Measurements from ENCODE around the gene FXYD6.

The FXYD6 gene

GRCh38 chr11:117794772-117795629 is 81.5 kb downstream of the FXYD6 start:
- no peak for DNase-seq (ENCODE audit: low read depth, low spot score)
- H3K27ac ChIP-seq = no peak overlapping the region

GRCh38 chr11:117794135-117794534 is 82.3 kb downstream of the FXYD6 start:
- no peak for TF ChIP-seq EZH2 (IDR thresholded peaks at IDR 0.05)
- TF ChIP-seq FOXP2 (optimal IDR thresholded peaks at IDR 0.05; ENCODE audit: control extremely low read depth, extremely low read length, insufficient read depth) = no peak
- TF ChIP-seq POLR2AphosphoS5 (IDR thresholded peaks at IDR 0.05; ENCODE audit: borderline replicate concordance, low read depth, low read length) = no peak
- Histone ChIP-seq H3K4me3 (no peak overlapping the region), H3K9me3 (ENCODE audit: low read depth, low read length) (no peaks in the 10 kb centered on the region), H3K36me3 (ENCODE audit: insufficient read depth, low read length) (no peaks in the 10 kb centered on the region), H3K9ac (ENCODE audit: insufficient read length) (no peak overlapping the region), H3K27ac (no peak overlapping the region)
- DNase-seq (ENCODE audit: low read depth, low spot score) = no peak

More at GRCh38 chr11:117794772-117795629, 81.5 kb downstream of the FXYD6 start:
- TF ChIP-seq FOXP2 (optimal IDR thresholded peaks at IDR 0.05; ENCODE audit: control extremely low read depth, extremely low read length, insufficient read depth) (no peak), EZH2 (IDR thresholded peaks at IDR 0.05) (no peak), POLR2AphosphoS5 (IDR thresholded peaks at IDR 0.05; ENCODE audit: borderline replicate concordance, low read depth, low read length) (no peak)
- H3K36me3 ChIP-seq (ENCODE audit: insufficient read depth, low read length) = no peaks in the 10 kb centered on the region
- H3K4me3 ChIP-seq = no peak overlapping the region
- no peak overlapping the region for H3K9ac ChIP-seq (ENCODE audit: insufficient read length)
- H3K9me3 ChIP-seq (ENCODE audit: low read depth, low read length) = no peaks in the 10 kb centered on the region

GRCh38 chr11:117793583-117793982 is 82.9 kb downstream of the FXYD6 start:
- no peak for DNase-seq (ENCODE audit: low read depth, low spot score)
- TF ChIP-seq POLR2AphosphoS5 (IDR thresholded peaks at IDR 0.05; ENCODE audit: borderline replicate concordance, low read depth, low read length) = no peak
- no peak for TF ChIP-seq FOXP2 (optimal IDR thresholded peaks at IDR 0.05; ENCODE audit: control extremely low read depth, extremely low read length, insufficient read depth)
- no peak for TF ChIP-seq EZH2 (IDR thresholded peaks at IDR 0.05)
- no peak overlapping the region for H3K9ac ChIP-seq (ENCODE audit: insufficient read length)
- H3K27ac ChIP-seq = no peak overlapping the region
- no peaks in the 10 kb centered on the region for H3K9me3 ChIP-seq (ENCODE audit: low read depth, low read length)
- H3K4me3 ChIP-seq = no peak overlapping the region
- no peaks in the 10 kb centered on the region for H3K36me3 ChIP-seq (ENCODE audit: insufficient read depth, low read length)

- Histone ChIP-seq H3K9me3 (ENCODE audit: low read depth, low read length) (no peaks in the 10 kb centered on the region), H3K27ac (no peak overlapping the region), H3K36me3 (ENCODE audit: insufficient read depth, low read length) (no peaks in the 10 kb centered on the region), H3K4me3 (no peak overlapping the region), H3K9ac (ENCODE audit: insufficient read length) (no peak overlapping the region)
- no peak for TF ChIP-seq FOXP2 (optimal IDR thresholded peaks at IDR 0.05; ENCODE audit: control extremely low read depth, extremely low read length, insufficient read depth)
- TF ChIP-seq EZH2 (IDR thresholded peaks at IDR 0.05) = no peak
- TF ChIP-seq POLR2AphosphoS5 (IDR thresholded peaks at IDR 0.05; ENCODE audit: borderline replicate concordance, low read depth, low read length) = no peak
- DNase-seq (ENCODE audit: low read depth, low spot score) = no peak
Measured at GRCh38 chr11:117792992-117793391, 83.5 kb downstream of the FXYD6 start.

- DNase-seq (ENCODE audit: low read depth, low spot score) = no peak
- Histone ChIP-seq H3K9ac (ENCODE audit: insufficient read length) (no peak overlapping the region), H3K4me3 (no peak overlapping the region), H3K36me3 (ENCODE audit: insufficient read depth, low read length) (no peaks in the 10 kb centered on the region), H3K9me3 (ENCODE audit: low read depth, low read length) (no peaks in the 10 kb centered on the region), H3K27ac (no peak overlapping the region)
- no peak for TF ChIP-seq FOXP2 (optimal IDR thresholded peaks at IDR 0.05; ENCODE audit: control extremely low read depth, extremely low read length, insufficient read depth)
- TF ChIP-seq POLR2AphosphoS5 (IDR thresholded peaks at IDR 0.05; ENCODE audit: borderline replicate concordance, low read depth, low read length) = no peak
- TF ChIP-seq EZH2 (IDR thresholded peaks at IDR 0.05) = no peak
Measured at GRCh38 chr11:117792241-117792640, 84.2 kb downstream of the FXYD6 start.

GRCh38 chr11:117790279-117790678 is 86.2 kb downstream of the FXYD6 start:
- H3K36me3 ChIP-seq (ENCODE audit: insufficient read depth, low read length) = no peaks in the 10 kb centered on the region
- no peak overlapping the region for H3K27ac ChIP-seq
- H3K9me3 ChIP-seq (ENCODE audit: low read depth, low read length) = no peaks in the 10 kb centered on the region
- no peak overlapping the region for H3K9ac ChIP-seq (ENCODE audit: insufficient read length)
- no peak for DNase-seq (ENCODE audit: low read depth, low spot score)
- H3K4me3 ChIP-seq = no peak overlapping the region
- no peak for TF ChIP-seq EZH2 (IDR thresholded peaks at IDR 0.05)
- no peak for TF ChIP-seq POLR2AphosphoS5 (IDR thresholded peaks at IDR 0.05; ENCODE audit: borderline replicate concordance, low read depth, low read length)
- no peak for TF ChIP-seq FOXP2 (optimal IDR thresholded peaks at IDR 0.05; ENCODE audit: control extremely low read depth, extremely low read length, insufficient read depth)

- H3K9ac ChIP-seq (ENCODE audit: insufficient read length) = no peak overlapping the region
- no peaks in the 10 kb centered on the region for H3K36me3 ChIP-seq (ENCODE audit: insufficient read depth, low read length)
- no peaks in the 10 kb centered on the region for H3K9me3 ChIP-seq (ENCODE audit: low read depth, low read length)
- DNase-seq (ENCODE audit: low read depth, low spot score) = no peak
- no peak overlapping the region for H3K27ac ChIP-seq
- no peak for TF ChIP-seq EZH2 (IDR thresholded peaks at IDR 0.05)
- no peak for TF ChIP-seq POLR2AphosphoS5 (IDR thresholded peaks at IDR 0.05; ENCODE audit: borderline replicate concordance, low read depth, low read length)
- no peak for TF ChIP-seq FOXP2 (optimal IDR thresholded peaks at IDR 0.05; ENCODE audit: control extremely low read depth, extremely low read length, insufficient read depth)
- H3K4me3 ChIP-seq = no peak overlapping the region
Measured at GRCh38 chr11:117789241-117789640, 87.2 kb downstream of the FXYD6 start.
